CD8-positive, alpha-beta memory T cell (primary cell): ENCODE data around the gene ICA1. TPM values are rescaled to one million over a fixed set of nuclear protein-coding genes. Genes with fewer than 3 reads are reported as not detected.
A peak's percentile ranks its signal among the peaks of the same experiment; 100 is the strongest.

ENCODE experiments used
- CTCF ChIA-PET: fragments of 350-600 bp; sonication (Branson Sonifier 250); formaldehyde crosslinking; loops from one replicate; lab custom pipeline; 2021; ENCODE audit warnings: antibody characterized with exemption; lab: Charles Lee
- POLR2A ChIA-PET: fragments of 350-600 bp; sonication (Branson Sonifier 250); formaldehyde crosslinking; loops from one replicate; lab custom pipeline; 2021; ENCODE audit warnings: antibody characterized with exemption; lab: Charles Lee
- DNase-seq, 5 donors: peaks; one replicate each; pipeline versions ENCODE4 v3.0.0 to v3.0.0-alpha.2; 2020 to 2022; ENCODE audit warnings: mixed read lengths in 1 of 5
- H3K27ac ChIP-seq: one replicate; pipeline ENCODE4 v1.7.0; 2013; ENCODE audit warnings: low read depth, mild to moderate bottlenecking, low read length, moderate library complexity
- H3K27me3 ChIP-seq: 2 replicates; pipeline ENCODE4 v1.7.0; 2013; ENCODE audit warnings: low read length, mild to moderate bottlenecking; ENCODE audit not compliant: insufficient read depth, poor library complexity, severe bottlenecking
- H3K36me3 ChIP-seq: 2 replicates; pipeline ENCODE4 v1.7.0; 2013; ENCODE audit warnings: mild to moderate bottlenecking, low read length, moderate library complexity; ENCODE audit not compliant: insufficient read depth
- H3K4me1 ChIP-seq: 2 replicates; pipeline ENCODE4 v1.7.0; 2013; ENCODE audit warnings: mild to moderate bottlenecking, low read length, moderate library complexity; ENCODE audit not compliant: insufficient read depth
- H3K4me3 ChIP-seq: 2 replicates; pipeline ENCODE4 v1.7.0; 2013; ENCODE audit warnings: mild to moderate bottlenecking, low read length
- H3K9me3 ChIP-seq: 2 replicates; pipeline ENCODE4 v1.7.0; 2013; ENCODE audit warnings: mild to moderate bottlenecking, low read length
- H3K27ac Mint-ChIP-seq, 8 donors: one replicate each; pipeline ENCODE4 v1.8.0; 2020 to 2021; ENCODE audit warnings: mixed read lengths in 8 of 8, mild to moderate bottlenecking in 6 of 8, inconsistent platforms in 3 of 8, moderate library complexity in 3 of 8
- H3K27me3 Mint-ChIP-seq, 2 donors: one replicate each; pipeline ENCODE4 v1.8.0; 2020 to 2021; ENCODE audit warnings: mixed read lengths in 2 of 2, mild to moderate bottlenecking in 1 of 2, moderate library complexity in 1 of 2
- H3K36me3 Mint-ChIP-seq, 3 donors: one replicate each; pipeline ENCODE4 v1.8.0; 2020 to 2021; ENCODE audit warnings: mixed read lengths in 3 of 3, inconsistent platforms in 1 of 3, mild to moderate bottlenecking in 1 of 3
- H3K4me1 Mint-ChIP-seq, 3 donors: one replicate each; pipeline ENCODE4 v1.8.0; 2020 to 2021; ENCODE audit warnings: mixed read lengths in 3 of 3, inconsistent platforms in 1 of 3, mild to moderate bottlenecking in 1 of 3
- H3K4me3 Mint-ChIP-seq, 7 donors: one replicate each; pipeline ENCODE4 v1.8.0; 2020 to 2021; ENCODE audit warnings: mixed read lengths in 7 of 7, mild to moderate bottlenecking in 6 of 7, moderate library complexity in 4 of 7, inconsistent platforms in 2 of 7
- H3K9me3 Mint-ChIP-seq, 5 donors: one replicate each; pipeline ENCODE4 v1.8.0; 2020 to 2022; ENCODE audit warnings: mixed read lengths in 5 of 5, mild to moderate bottlenecking in 3 of 5, moderate library complexity in 2 of 5, inconsistent platforms in 1 of 5
- polyA plus RNA-seq: library from polyadenylated mRNA; unstranded; fragments of 300-500 nt; fragmentation: Illumina TruSeq; gene quantifications from one replicate; pipeline ENCODE4 v1.2.3, GENCODE V29; 2021
- total RNA-seq, 2 experiments: library from RNA; stranded (reverse); gene quantifications; one replicate each; pipeline ENCODE4 v1.2.3, GENCODE V29; 2021

The ICA1 gene
- total and polyA plus RNA-seq, 3 experiments from 2014 or later = 0.33 to 3.3 (median 0.46) TPM

GRCh38 chr7:8185926-8186683 is 75.9 kb downstream of the ICA1 start:
- Mint-ChIP-seq H3K36me3 (peaks cover 0 to 4% (median 0%) of the 10 kb centered on the region in 3 donors), H3K27ac (peak overlapping the region in 2 of 8 donors; percentile 3 to 4), H3K27me3 (no peaks in the 10 kb centered on the region), H3K9me3 (no peaks in the 10 kb centered on the region), H3K4me1 (peaks cover 19 to 28% (median 23%) of the 10 kb centered on the region in 3 donors), H3K4me3 (no peak overlapping the region)
- CTCF ChIA-PET = interaction anchor here (1.2 to 1.5 kb wide), 3 partner anchors 64 to 505 kb away, joined by 3 to 4 read pairs (median 3); no protein-coding TSS in a partner anchor
- Histone ChIP-seq H3K27ac (no peak overlapping the region), H3K4me3 (no peak overlapping the region), H3K36me3 (no peaks in the 10 kb centered on the region), H3K27me3 (no peaks in the 10 kb centered on the region), H3K9me3 (no peaks in the 10 kb centered on the region), H3K4me1 (peaks cover 9% of the 10 kb centered on the region)
- POLR2A ChIA-PET = no interaction called here
- DNase-seq = no peak

- ChIA-PET CTCF (no interaction called here), POLR2A (no interaction called here)
Observed at GRCh38 chr7:8184221-8184620, 77.7 kb downstream of the ICA1 start.

GRCh38 chr7:8179486-8179885 is 82.5 kb downstream of the ICA1 start:
- Histone ChIP-seq H3K27me3 (no peaks in the 10 kb centered on the region), H3K9me3 (no peaks in the 10 kb centered on the region), H3K4me1 (peaks cover 45% of the 10 kb centered on the region), H3K36me3 (no peaks in the 10 kb centered on the region), H3K4me3 (no peak overlapping the region), H3K27ac (no peak overlapping the region)
- Mint-ChIP-seq H3K4me3 (no peak overlapping the region), H3K9me3 (no peaks in the 10 kb centered on the region), H3K27ac (peak overlapping the region in 5 of 8 donors; percentile 21 to 74 (median 70)), H3K36me3 (no peaks in the 10 kb centered on the region), H3K4me1 (peaks cover 50 to 60% (median 54%) of the 10 kb centered on the region in 3 donors), H3K27me3 (no peaks in the 10 kb centered on the region)
- ChIA-PET POLR2A (no interaction called here), CTCF (interaction anchor here (5.4 kb wide), 1 partner anchor 11 kb away, joined by 26 read pairs; no protein-coding TSS in a partner anchor)
- no peak for DNase-seq

More at GRCh38 chr7:8184221-8184620, 77.7 kb downstream of the ICA1 start:
- Mint-ChIP-seq H3K4me1 (peaks cover 18 to 28% (median 20%) of the 10 kb centered on the region in 3 donors), H3K36me3 (peaks cover 0 to 4% (median 0%) of the 10 kb centered on the region in 3 donors), H3K27ac (no peak overlapping the region), H3K4me3 (no peak overlapping the region), H3K9me3 (no peaks in the 10 kb centered on the region), H3K27me3 (no peaks in the 10 kb centered on the region)
- DNase-seq = no peak
- Histone ChIP-seq H3K27ac (no peak overlapping the region), H3K9me3 (no peaks in the 10 kb centered on the region), H3K27me3 (no peaks in the 10 kb centered on the region), H3K36me3 (no peaks in the 10 kb centered on the region), H3K4me1 (no peaks in the 10 kb centered on the region), H3K4me3 (no peak overlapping the region)

GRCh38 chr7:8178353-8178752 is 83.6 kb downstream of the ICA1 start:
- H3K36me3 Mint-ChIP-seq = no peaks in the 10 kb centered on the region
- Histone ChIP-seq H3K27ac (no peak overlapping the region), H3K27me3 (no peaks in the 10 kb centered on the region), H3K9me3 (no peaks in the 10 kb centered on the region), H3K36me3 (no peaks in the 10 kb centered on the region), H3K4me3 (no peak overlapping the region), H3K4me1 (peaks cover 47% of the 10 kb centered on the region)
- no peaks in the 10 kb centered on the region for H3K9me3 Mint-ChIP-seq
- no peak for DNase-seq
- peak overlapping the region; percentile 68 to 98 (median 92) for H3K27ac Mint-ChIP-seq
- POLR2A ChIA-PET = interaction anchor here (0.6 to 1.1 kb wide), 2 partner anchors 9 to 52 kb away, joined by 4 read pairs; no protein-coding TSS in a partner anchor
- CTCF ChIA-PET = interaction anchor here (1.2 to 5.4 kb wide), 3 partner anchors 12 to 73 kb away, joined by 3 to 26 read pairs (median 16); no protein-coding TSS in a partner anchor
- peaks cover 59 to 72% (median 62%) of the 10 kb centered on the region in 3 donors for H3K4me1 Mint-ChIP-seq
- peak overlapping the region in 6 of 7 donors; percentile 20 to 61 (median 48) for H3K4me3 Mint-ChIP-seq
- H3K27me3 Mint-ChIP-seq = no peaks in the 10 kb centered on the region

GRCh38 chr7:8177109-8177933 is 84.6 kb downstream of the ICA1 start:
- no peaks in the 10 kb centered on the region for H3K9me3 ChIP-seq
- Mint-ChIP-seq H3K4me3 (peak overlapping the region; percentile 49 to 85 (median 70)), H3K9me3 (no peaks in the 10 kb centered on the region), H3K36me3 (no peaks in the 10 kb centered on the region), H3K4me1 (peaks cover 59 to 76% (median 64%) of the 10 kb centered on the region in 3 donors), H3K27ac (peak overlapping the region; percentile 91 to 98 (median 95)), H3K27me3 (no peaks in the 10 kb centered on the region)
- peak overlapping the region; percentile 35 for H3K4me3 ChIP-seq
- H3K27ac ChIP-seq = peak overlapping the region; percentile 48
- DNase-seq = peak in 2 of 5 donors; percentile 16 to 28
- ChIA-PET POLR2A (interaction anchor here (1.1 to 2.2 kb wide), 4 partner anchors 46 to 208 kb away, joined by 4 to 16 read pairs (median 4); partner anchors contain the start of gene GLCCI1), CTCF (interaction anchor here (1.1 to 5.4 kb wide), 5 partner anchors 13 to 141 kb away, joined by 3 to 26 read pairs (median 3); no protein-coding TSS in a partner anchor)
- no peaks in the 10 kb centered on the region for H3K27me3 ChIP-seq
- H3K36me3 ChIP-seq = no peaks in the 10 kb centered on the region
- H3K4me1 ChIP-seq = peaks cover 47% of the 10 kb centered on the region

- Histone ChIP-seq H3K4me1 (peaks cover 47% of the 10 kb centered on the region), H3K4me3 (peak overlapping the region; percentile 35), H3K27me3 (no peaks in the 10 kb centered on the region), H3K9me3 (no peaks in the 10 kb centered on the region), H3K36me3 (no peaks in the 10 kb centered on the region), H3K27ac (peak overlapping the region; percentile 48)
- CTCF ChIA-PET = interaction anchor here (1.1 to 5.4 kb wide), 5 partner anchors 13 to 207 kb away, joined by 3 to 26 read pairs (median 4); no protein-coding TSS in a partner anchor
- Mint-ChIP-seq H3K27ac (peak overlapping the region; percentile 91 to 98 (median 95)), H3K27me3 (no peaks in the 10 kb centered on the region), H3K4me1 (peaks cover 59 to 76% (median 63%) of the 10 kb centered on the region in 3 donors), H3K36me3 (no peaks in the 10 kb centered on the region), H3K9me3 (no peaks in the 10 kb centered on the region), H3K4me3 (peak overlapping the region; percentile 49 to 85 (median 70))
- POLR2A ChIA-PET = interaction anchor here (0.6 to 2.2 kb wide), 8 partner anchors 13 to 536 kb away, joined by 3 to 16 read pairs (median 4); partner anchors contain the start of genes GLCCI1 and UMAD1
- DNase-seq = peak; percentile 28 to 83 (median 68)
Observed at GRCh38 chr7:8176370-8177081, 85.4 kb downstream of the ICA1 start.

- no peaks in the 10 kb centered on the region for H3K27me3 ChIP-seq
- Mint-ChIP-seq H3K9me3 (no peaks in the 10 kb centered on the region), H3K36me3 (no peaks in the 10 kb centered on the region), H3K27ac (peak overlapping the region; percentile 91 to 98 (median 95)), H3K4me1 (peaks cover 59 to 76% (median 63%) of the 10 kb centered on the region in 3 donors), H3K27me3 (no peaks in the 10 kb centered on the region), H3K4me3 (peak overlapping the region; percentile 49 to 85 (median 70))
- no peak for DNase-seq
- H3K27ac ChIP-seq = peak overlapping the region; percentile 48
- peaks cover 47% of the 10 kb centered on the region for H3K4me1 ChIP-seq
- ChIA-PET POLR2A (interaction anchor here (0.6 to 2.2 kb wide), 8 partner anchors 14 to 535 kb away, joined by 3 to 16 read pairs (median 4); partner anchors contain the start of genes GLCCI1 and UMAD1), CTCF (interaction anchor here (1.1 to 5.4 kb wide), 4 partner anchors 13 to 206 kb away, joined by 3 to 26 read pairs (median 10); no protein-coding TSS in a partner anchor)
- peak overlapping the region; percentile 35 for H3K4me3 ChIP-seq
- H3K9me3 ChIP-seq = no peaks in the 10 kb centered on the region
- H3K36me3 ChIP-seq = no peaks in the 10 kb centered on the region
Observed at GRCh38 chr7:8175929-8176369, 86.0 kb downstream of the ICA1 start.
